22Rv1 (cell line): ENCODE measurements around the gene TRIM25.

Experiments
- ZFX ChIP-seq: fragments of 450-650 bp; IDR thresholded peaks from 2 replicates; pipeline ENCODE4 v1.6.1; 2017; ENCODE audit warnings: antibody characterized with exemption, borderline replicate concordance
- TF ChIP-seq, protein P1 (sequence below): fragments of 450-650 bp; IDR thresholded peaks from 2 replicates; pipeline ENCODE4 v1.5.1; 2017; ENCODE audit warnings: mild to moderate bottlenecking

DNA sequence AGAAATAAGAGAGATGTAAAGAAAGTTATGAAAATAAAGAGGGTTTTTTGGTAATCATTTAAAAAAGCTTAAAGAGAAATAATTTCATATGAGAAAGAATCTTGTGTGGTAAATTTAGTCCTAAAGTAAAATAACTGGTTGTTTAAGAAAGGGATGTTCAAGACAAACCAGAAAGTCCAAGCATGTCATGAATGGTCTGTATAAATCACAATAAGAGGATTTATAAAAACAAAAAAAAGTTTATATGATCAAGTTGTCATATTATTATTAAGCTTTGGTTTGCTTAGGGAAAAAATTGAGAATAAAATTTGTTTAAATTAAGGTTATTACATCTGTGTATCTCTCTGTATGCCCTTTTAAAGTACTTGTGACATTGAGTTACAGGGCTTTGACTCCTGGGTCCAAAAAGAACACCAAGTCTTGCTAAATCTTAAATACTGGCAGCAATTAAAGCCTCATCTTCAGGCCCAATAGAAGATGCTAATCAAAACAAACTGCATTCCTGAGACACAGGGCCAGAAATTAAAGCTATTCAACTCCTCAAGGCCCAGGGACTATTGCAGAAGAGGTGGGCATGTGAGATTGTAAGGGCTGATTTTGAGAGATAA is 15.6 kb upstream of the TRIM25 start:
- TF ChIP-seq, protein P1, sequence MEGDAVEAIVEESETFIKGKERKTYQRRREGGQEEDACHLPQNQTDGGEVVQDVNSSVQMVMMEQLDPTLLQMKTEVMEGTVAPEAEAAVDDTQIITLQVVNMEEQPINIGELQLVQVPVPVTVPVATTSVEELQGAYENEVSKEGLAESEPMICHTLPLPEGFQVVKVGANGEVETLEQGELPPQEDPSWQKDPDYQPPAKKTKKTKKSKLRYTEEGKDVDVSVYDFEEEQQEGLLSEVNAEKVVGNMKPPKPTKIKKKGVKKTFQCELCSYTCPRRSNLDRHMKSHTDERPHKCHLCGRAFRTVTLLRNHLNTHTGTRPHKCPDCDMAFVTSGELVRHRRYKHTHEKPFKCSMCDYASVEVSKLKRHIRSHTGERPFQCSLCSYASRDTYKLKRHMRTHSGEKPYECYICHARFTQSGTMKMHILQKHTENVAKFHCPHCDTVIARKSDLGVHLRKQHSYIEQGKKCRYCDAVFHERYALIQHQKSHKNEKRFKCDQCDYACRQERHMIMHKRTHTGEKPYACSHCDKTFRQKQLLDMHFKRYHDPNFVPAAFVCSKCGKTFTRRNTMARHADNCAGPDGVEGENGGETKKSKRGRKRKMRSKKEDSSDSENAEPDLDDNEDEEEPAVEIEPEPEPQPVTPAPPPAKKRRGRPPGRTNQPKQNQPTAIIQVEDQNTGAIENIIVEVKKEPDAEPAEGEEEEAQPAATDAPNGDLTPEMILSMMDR, result no peak
- TF ChIP-seq ZFX, result no peak
